GM15510 (cell line): ENCODE measurements around the gene ZBTB20.

Experiments
- POLR2A ChIP-seq: IDR thresholded peaks from 3 replicates; pipeline ENCODE4 v1.6.1; 2011; ENCODE audit warnings: borderline replicate concordance; ENCODE audit not compliant: insufficient read length; ENCODE audit errors: extremely low read depth

The ZBTB20 gene

GRCh38 chr3:114743746-114744485 lies 403.2 kb downstream of the ZBTB20 start:
- TF ChIP-seq POLR2A: no peak

- no peak for TF ChIP-seq POLR2A
Measured at GRCh38 chr3:114741066-114741465, 406.0 kb downstream of the ZBTB20 start.

- no peak for TF ChIP-seq POLR2A
Measured at GRCh38 chr3:114739627-114740026, 407.5 kb downstream of the ZBTB20 start.

- no peak for TF ChIP-seq POLR2A
Measured at GRCh38 chr3:114732353-114732752, 414.7 kb downstream of the ZBTB20 start.

- TF ChIP-seq POLR2A: no peak
Measured at GRCh38 chr3:114730397-114730796, 416.7 kb downstream of the ZBTB20 start.

GRCh38 chr3:114727373-114727772 lies 419.7 kb downstream of the ZBTB20 start:
- TF ChIP-seq POLR2A: no peak

GRCh38 chr3:114725966-114726365 lies 421.1 kb downstream of the ZBTB20 start:
- TF ChIP-seq POLR2A: no peak

- no peak for TF ChIP-seq POLR2A
Measured at GRCh38 chr3:114722530-114722929, 424.6 kb downstream of the ZBTB20 start.

GRCh38 chr3:114721864-114722263 lies 425.2 kb downstream of the ZBTB20 start:
- no peak for TF ChIP-seq POLR2A

- no peak for TF ChIP-seq POLR2A
Measured at GRCh38 chr3:114721209-114721608, 425.9 kb downstream of the ZBTB20 start.

- no peak for TF ChIP-seq POLR2A
Measured at GRCh38 chr3:114718898-114719210, 428.2 kb downstream of the ZBTB20 start.

GRCh38 chr3:114718071-114718897 lies 428.8 kb downstream of the ZBTB20 start:
- no peak for TF ChIP-seq POLR2A

GRCh38 chr3:114716916-114717315 lies 430.2 kb downstream of the ZBTB20 start:
- TF ChIP-seq POLR2A: no peak

- TF ChIP-seq POLR2A: no peak
Measured at GRCh38 chr3:114716126-114716525, 431.0 kb downstream of the ZBTB20 start.

- no peak for TF ChIP-seq POLR2A
Measured at GRCh38 chr3:114714957-114715460, 432.1 kb downstream of the ZBTB20 start.

GRCh38 chr3:114714237-114714636 lies 432.9 kb downstream of the ZBTB20 start:
- TF ChIP-seq POLR2A: no peak
